ENCODE results near the gene CFAP47.
"Not testable (repeated sequence)": the region's sequence is repeated elsewhere in the genome, so short reads cannot be mapped to it uniquely, and the experiment has no call there.

GRCh38 chrX:35986816-35987215, 67.3 kb downstream of the CFAP47 start:
- not testable (repeated sequence) for TF ChIP-seq EZH2 (IDR thresholded peaks at IDR 0.05); POLR2AphosphoS5 (IDR thresholded peaks at IDR 0.05; ENCODE audit: borderline replicate concordance, low read depth, low read length)
